HepG2 (cell line): ENCODE results near the gene TMTC3. TPM values are rescaled to one million over a fixed set of nuclear protein-coding genes. Genes with fewer than 3 reads are reported as not detected.
A peak's percentile ranks its signal among the peaks of the same experiment; 100 is the strongest.

Source experiments
- BHLHE40 ChIP-seq: IDR thresholded peaks from 2 replicates; pipeline ENCODE4 v1.6.1; 2011; ENCODE audit warnings: low read length, improper control_type of control experiment
- EEA1 ChIP-seq: sonication (generic); formaldehyde crosslinking; IDR thresholded peaks from 2 replicates; pipeline ENCODE4 v1.5.1; 2020; ENCODE audit warnings: mild to moderate bottlenecking, missing genetic modification reagents, borderline replicate concordance
- LRRFIP1 ChIP-seq: sonication (generic); formaldehyde crosslinking; conservative IDR thresholded peaks from 2 replicates; pipeline ENCODE4 v1.4.0; 2020; ENCODE audit warnings: missing genetic modification reagents
- RARA ChIP-seq: IDR thresholded peaks from 2 replicates; pipeline ENCODE4 v1.6.1; 2016; ENCODE audit warnings: missing genetic modification reagents, missing compliant biosample characterization
- SALL1 ChIP-seq: sonication (generic); formaldehyde crosslinking; IDR thresholded peaks from 2 replicates; pipeline ENCODE4 v1.8.0; 2022; ENCODE audit warnings: mild to moderate bottlenecking, missing genetic modification reagents
- TCF7 ChIP-seq: sonication (generic); IDR thresholded peaks from 2 replicates; pipeline ENCODE4 v1.6.1; 2016; ENCODE audit warnings: antibody characterized with exemption, low read depth
- ZFY ChIP-seq: sonication (generic); formaldehyde crosslinking; IDR thresholded peaks from 2 replicates; pipeline ENCODE4 v1.4.0; 2020; ENCODE audit warnings: missing genetic modification reagents
- ZNF224 ChIP-seq: sonication (generic); formaldehyde crosslinking; IDR thresholded peaks from 2 replicates; pipeline ENCODE4 v1.5.0; 2020; ENCODE audit warnings: mild to moderate bottlenecking, missing genetic modification reagents
- ZNF256 ChIP-seq: sonication (generic); formaldehyde crosslinking; conservative IDR thresholded peaks from 2 replicates; pipeline ENCODE4 v1.4.0; 2020; ENCODE audit warnings: missing genetic modification reagents
- ZNF484 ChIP-seq: sonication (generic); formaldehyde crosslinking; IDR thresholded peaks from 2 replicates; pipeline ENCODE4 v1.5.1; 2020; ENCODE audit warnings: mild to moderate bottlenecking, low read depth, missing genetic modification reagents, borderline replicate concordance
- ZNF547 ChIP-seq: sonication (generic); formaldehyde crosslinking; IDR thresholded peaks from 2 replicates; pipeline ENCODE4 v1.5.1; 2020; ENCODE audit warnings: mild to moderate bottlenecking, missing genetic modification reagents
- ZNF746 ChIP-seq: sonication (generic); formaldehyde crosslinking; IDR thresholded peaks from 2 replicates; pipeline ENCODE4 v1.8.0; 2022; ENCODE audit warnings: mild to moderate bottlenecking, missing genetic modification reagents
- polyA plus RNA-seq, 8 experiments: library from polyadenylated mRNA; depleted of rRNA in 3 of 8; stranded (reverse) in 7 of 8; unstranded in 1 of 8; fragments of >200 nt; fragmentation: Illumina TruSeq in 4 of 8; extraction: Trizol in 4 of 8; gene quantifications; 2 replicates each; pipeline versions ENCODE4 v1.2.1 to v1.2.3, GENCODE V29; 2011 to 2016; ENCODE audit warnings: low read depth in 4 of 8, missing spikeins in 1 of 8, mixed read lengths in 1 of 8; ENCODE audit not compliant: insufficient read depth in 1 of 8
- total RNA-seq, 5 experiments: library from RNA; depleted of rRNA; stranded (reverse); fragments of >200 nt; fragmentation: Illumina TruSeq; extraction: Trizol; gene quantifications; 2 replicates each; pipeline ENCODE4 v1.2.3, GENCODE V29; 2016; ENCODE audit warnings: low read depth in 1 of 5
- TF ChIP-seq, protein P1 (sequence below): sonication (generic); formaldehyde crosslinking; IDR thresholded peaks from 2 replicates; pipeline ENCODE4 v1.4.0; 2020; ENCODE audit warnings: missing genetic modification reagents, borderline replicate concordance
- TF ChIP-seq, protein P2 (sequence below): sonication (generic); formaldehyde crosslinking; IDR thresholded peaks from 2 replicates; pipeline ENCODE4 v1.4.0; 2020; ENCODE audit warnings: missing genetic modification reagents, borderline replicate concordance
- TF ChIP-seq, protein P3 (sequence below): sonication (generic); formaldehyde crosslinking; IDR thresholded peaks from 2 replicates; pipeline ENCODE4 v1.4.0; 2020; ENCODE audit warnings: missing genetic modification reagents

The TMTC3 gene
- total and polyA plus RNA-seq, 2 of the 13 experiments (the other 11 are each of a cell fraction or from before 2014, with no cell fraction given), result 6.3 to 22.5 TPM

- TF ChIP-seq LRRFIP1 (no peak), EEA1 (CRISPR knock-in tag) (no peak), SALL1 (CRISPR knock-in tag) (peak; percentile 64), BHLHE40 (no peak), ZNF256 (no peak), ZFY (CRISPR knock-in tag) (peak; percentile 93), TCF7 (no peak), ZNF224 (CRISPR knock-in tag) (0 out of 2 replicates have a peak, but pooled peaks have one; percentile 72), ZNF484 (no peak), ZNF746 (CRISPR knock-in tag) (0 out of 2 replicates have a peak, but pooled peaks have one; percentile 25), ZNF547 (CRISPR knock-in tag) (no peak), RARA (CRISPR knock-in tag) (peak; percentile 16; the same call in 1 of the 2 replicates)
- TF ChIP-seq, protein P1, sequence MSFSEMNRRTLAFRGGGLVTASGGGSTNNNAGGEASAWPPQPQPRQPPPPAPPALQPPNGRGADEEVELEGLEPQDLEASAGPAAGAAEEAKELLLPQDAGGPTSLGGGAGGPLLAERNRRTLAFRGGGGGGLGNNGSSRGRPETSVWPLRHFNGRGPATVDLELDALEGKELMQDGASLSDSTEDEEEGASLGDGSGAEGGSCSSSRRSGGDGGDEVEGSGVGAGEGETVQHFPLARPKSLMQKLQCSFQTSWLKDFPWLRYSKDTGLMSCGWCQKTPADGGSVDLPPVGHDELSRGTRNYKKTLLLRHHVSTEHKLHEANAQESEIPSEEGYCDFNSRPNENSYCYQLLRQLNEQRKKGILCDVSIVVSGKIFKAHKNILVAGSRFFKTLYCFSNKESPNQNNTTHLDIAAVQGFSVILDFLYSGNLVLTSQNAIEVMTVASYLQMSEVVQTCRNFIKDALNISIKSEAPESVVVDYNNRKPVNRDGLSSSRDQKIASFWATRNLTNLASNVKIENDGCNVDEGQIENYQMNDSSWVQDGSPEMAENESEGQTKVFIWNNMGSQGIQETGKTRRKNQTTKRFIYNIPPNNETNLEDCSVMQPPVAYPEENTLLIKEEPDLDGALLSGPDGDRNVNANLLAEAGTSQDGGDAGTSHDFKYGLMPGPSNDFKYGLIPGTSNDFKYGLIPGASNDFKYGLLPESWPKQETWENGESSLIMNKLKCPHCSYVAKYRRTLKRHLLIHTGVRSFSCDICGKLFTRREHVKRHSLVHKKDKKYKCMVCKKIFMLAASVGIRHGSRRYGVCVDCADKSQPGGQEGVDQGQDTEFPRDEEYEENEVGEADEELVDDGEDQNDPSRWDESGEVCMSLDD (CRISPR knock-in tag), result no peak
- TF ChIP-seq, protein P2, sequence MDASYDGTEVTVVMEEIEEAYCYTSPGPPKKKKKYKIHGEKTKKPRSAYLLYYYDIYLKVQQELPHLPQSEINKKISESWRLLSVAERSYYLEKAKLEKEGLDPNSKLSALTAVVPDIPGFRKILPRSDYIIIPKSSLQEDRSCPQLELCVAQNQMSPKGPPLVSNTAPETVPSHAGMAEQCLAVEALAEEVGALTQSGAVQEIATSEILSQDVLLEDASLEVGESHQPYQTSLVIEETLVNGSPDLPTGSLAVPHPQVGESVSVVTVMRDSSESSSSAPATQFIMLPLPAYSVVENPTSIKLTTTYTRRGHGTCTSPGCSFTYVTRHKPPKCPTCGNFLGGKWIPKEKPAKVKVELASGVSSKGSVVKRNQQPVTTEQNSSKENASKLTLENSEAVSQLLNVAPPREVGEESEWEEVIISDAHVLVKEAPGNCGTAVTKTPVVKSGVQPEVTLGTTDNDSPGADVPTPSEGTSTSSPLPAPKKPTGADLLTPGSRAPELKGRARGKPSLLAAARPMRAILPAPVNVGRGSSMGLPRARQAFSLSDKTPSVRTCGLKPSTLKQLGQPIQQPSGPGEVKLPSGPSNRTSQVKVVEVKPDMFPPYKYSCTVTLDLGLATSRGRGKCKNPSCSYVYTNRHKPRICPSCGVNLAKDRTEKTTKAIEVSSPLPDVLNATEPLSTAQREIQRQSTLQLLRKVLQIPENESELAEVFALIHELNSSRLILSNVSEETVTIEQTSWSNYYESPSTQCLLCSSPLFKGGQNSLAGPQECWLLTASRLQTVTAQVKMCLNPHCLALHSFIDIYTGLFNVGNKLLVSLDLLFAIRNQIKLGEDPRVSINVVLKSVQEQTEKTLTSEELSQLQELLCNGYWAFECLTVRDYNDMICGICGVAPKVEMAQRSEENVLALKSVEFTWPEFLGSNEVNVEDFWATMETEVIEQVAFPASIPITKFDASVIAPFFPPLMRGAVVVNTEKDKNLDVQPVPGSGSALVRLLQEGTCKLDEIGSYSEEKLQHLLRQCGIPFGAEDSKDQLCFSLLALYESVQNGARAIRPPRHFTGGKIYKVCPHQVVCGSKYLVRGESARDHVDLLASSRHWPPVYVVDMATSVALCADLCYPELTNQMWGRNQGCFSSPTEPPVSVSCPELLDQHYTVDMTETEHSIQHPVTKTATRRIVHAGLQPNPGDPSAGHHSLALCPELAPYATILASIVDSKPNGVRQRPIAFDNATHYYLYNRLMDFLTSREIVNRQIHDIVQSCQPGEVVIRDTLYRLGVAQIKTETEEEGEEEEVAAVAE (CRISPR knock-in tag), result peak; percentile 86; the same call in 1 of the 2 replicates
- TF ChIP-seq, protein P3, sequence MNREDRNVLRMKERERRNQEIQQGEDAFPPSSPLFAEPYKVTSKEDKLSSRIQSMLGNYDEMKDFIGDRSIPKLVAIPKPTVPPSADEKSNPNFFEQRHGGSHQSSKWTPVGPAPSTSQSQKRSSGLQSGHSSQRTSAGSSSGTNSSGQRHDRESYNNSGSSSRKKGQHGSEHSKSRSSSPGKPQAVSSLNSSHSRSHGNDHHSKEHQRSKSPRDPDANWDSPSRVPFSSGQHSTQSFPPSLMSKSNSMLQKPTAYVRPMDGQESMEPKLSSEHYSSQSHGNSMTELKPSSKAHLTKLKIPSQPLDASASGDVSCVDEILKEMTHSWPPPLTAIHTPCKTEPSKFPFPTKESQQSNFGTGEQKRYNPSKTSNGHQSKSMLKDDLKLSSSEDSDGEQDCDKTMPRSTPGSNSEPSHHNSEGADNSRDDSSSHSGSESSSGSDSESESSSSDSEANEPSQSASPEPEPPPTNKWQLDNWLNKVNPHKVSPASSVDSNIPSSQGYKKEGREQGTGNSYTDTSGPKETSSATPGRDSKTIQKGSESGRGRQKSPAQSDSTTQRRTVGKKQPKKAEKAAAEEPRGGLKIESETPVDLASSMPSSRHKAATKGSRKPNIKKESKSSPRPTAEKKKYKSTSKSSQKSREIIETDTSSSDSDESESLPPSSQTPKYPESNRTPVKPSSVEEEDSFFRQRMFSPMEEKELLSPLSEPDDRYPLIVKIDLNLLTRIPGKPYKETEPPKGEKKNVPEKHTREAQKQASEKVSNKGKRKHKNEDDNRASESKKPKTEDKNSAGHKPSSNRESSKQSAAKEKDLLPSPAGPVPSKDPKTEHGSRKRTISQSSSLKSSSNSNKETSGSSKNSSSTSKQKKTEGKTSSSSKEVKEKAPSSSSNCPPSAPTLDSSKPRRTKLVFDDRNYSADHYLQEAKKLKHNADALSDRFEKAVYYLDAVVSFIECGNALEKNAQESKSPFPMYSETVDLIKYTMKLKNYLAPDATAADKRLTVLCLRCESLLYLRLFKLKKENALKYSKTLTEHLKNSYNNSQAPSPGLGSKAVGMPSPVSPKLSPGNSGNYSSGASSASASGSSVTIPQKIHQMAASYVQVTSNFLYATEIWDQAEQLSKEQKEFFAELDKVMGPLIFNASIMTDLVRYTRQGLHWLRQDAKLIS (CRISPR knock-in tag), result no peak
These were observed at the start of gene TMTC3, which contains the start of gene CEP290 (continued) for GRCh38 chr12:88141774-88142609.
